GM21526 (cell line): Measurements from ENCODE around the gene FBXW4.
"Not testable (repeated sequence)": the region's sequence is repeated elsewhere in the genome, so short reads cannot be mapped to it uniquely, and the experiment has no call there.

ENCODE experiments used
- ATAC-seq: cut with Tn5 transposase; IDR thresholded peaks from one replicate; pipeline ENCODE4 v1.9.1; 2021; ENCODE audit warnings: moderate library complexity; ENCODE audit not compliant: unreplicated experiment, low FRiP score

FBXW4 gene

DNA sequence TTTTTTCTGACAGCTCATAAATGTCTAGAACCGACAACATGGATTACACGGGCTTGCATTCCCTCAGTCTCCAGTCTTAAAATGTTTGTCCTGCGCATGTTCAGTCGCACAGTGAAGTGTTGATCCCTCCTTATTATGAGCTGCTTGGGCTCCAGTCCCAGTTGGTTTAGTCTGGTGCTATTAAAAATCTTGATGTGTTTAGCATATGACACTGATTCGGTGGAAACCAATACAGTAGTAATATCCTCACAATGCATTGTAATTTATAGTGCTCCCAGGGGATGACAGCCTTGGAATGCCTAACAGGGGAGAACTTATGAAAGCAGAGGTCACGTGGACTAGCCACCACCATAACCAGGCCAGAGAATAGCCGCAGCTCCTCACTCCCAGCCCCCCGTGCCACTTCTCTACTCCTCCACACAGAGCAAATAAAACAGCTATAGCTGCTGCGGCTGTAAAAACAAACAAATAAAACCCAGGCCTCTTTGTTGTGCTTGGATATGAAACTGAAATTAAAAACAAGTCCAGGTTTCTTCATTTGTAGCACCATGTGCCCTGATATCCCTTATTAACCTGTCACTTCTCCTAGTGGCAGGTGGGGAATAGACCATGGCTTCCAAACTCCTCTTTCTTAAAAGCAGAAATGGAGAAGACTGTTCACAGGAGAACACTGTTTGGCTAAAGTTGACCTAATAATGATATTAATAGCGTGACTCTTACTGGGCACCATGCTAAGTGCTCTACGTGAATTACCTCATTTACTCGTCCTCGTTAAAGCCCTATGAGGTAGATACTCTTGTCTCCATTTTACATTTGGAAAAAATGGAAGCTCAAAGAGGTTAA is 99.2 kb downstream of the FBXW4 start:
- no peak for ATAC-seq

DNA sequence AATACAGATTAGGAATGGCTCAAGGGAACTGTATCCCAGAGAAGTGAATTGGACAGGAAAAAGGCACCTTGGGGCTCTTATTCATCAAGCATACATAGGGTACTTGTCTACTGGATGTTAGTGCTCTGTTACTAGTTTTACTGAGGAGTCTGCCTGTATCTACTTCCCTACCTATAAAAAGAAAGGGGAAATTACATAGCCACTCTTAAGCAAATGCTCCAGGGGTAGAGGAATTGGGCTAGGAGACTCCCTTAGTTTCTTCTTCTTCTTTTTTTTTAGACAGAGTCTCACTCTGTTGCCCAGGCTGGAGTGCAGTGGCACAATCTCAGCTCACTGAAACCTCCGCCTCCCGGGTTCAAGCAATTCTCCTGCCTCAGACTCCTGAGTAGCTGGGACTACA is 101.6 kb downstream of the FBXW4 start:
- ATAC-seq = not testable (repeated sequence)

DNA sequence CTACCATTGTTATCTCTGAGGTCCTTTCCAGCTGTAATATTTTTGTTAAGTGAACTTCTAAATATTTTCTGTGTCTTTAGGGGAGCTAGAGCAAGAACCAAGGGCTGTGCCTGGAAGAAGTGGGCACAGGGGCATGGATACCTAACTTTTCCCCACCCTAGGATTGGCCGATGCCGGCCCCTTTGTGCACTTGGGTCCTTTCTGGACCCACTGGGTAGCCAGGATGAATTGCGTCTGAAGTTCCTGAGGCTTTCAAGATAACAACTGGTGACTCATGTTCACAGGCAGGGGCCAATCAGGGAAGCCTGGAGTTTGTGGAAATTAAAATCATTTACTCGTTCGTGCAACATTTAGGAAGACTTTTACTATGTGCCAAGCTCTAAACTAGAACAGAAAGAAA is 106.1 kb downstream of the FBXW4 start:
- ATAC-seq = no peak

DNA sequence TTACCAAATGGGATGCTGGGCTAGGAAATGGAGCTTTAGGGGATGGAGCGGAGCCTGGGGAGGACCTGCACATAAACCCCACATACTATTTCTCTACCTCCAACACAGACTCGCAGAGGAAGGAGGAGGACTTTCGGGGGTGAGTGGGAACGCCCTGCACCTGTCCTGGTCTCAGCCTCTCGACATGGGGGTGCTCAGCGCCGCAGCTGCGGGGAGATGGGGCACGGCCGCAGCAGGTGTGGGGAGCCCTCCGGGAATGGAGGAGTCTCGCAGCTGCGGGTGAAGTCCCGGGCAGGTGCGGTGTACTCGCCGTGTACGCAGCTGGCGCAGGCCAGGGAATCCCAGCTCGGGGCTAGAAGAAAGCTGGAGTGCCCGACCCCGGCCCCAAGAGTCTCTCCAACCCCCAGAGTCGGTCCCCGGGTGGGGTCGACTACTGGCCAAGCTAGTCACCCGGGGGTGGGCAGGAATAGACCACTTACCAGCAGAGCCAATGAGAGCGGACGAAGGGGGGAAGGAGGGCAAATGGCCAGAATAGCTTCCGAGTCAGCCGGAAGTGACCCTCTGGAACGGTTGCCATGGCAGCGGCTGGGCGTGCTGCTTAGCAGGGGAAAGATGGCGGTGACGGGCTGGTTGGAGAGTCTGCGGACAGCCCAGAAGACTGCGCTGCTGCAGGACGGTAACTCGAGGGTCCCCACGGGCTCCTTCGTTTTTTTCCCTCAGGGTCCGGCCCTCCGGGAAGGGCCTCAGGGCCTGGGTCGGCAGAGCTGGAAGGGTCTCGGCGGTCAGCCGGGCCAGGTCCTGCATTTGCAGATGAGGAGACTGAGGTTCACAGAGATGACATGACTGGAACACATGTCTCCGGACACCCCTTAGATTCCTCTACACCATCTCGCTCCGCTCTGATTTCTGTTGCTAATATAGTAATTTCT is 107.0 kb downstream of the FBXW4 start, which contains the start of the genes DPCD and POLL:
Gene DPCD, plus strand, starts transcription at position 597 of the 929 bp plus-strand sequence. Its CDS starts 16 bp downstream, at position 613.
Gene POLL, minus strand, starts transcription at position 533 of the 929 bp plus-strand sequence. CDS start 897 bp downstream, outside the sequence.
- peak; percentile 93 for ATAC-seq

DNA sequence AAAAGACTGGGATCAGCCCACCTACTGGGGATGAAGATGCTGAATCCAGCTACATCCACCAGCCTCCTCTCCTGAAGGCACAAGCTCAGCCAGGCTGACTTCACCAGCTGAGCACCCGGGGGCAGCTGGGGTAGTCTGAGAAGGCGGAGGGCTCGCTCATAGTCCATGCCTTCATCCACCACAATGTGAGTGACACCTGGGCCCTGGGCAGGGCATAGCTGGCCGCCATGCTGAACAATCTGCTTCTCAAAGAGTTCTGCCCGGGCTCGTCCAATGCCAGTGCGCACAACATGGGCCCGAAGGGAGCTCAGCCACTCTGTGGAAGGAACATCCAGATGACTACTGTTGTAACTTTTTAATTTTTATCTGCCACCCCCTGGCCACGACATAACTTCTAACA is 109.1 kb downstream of the FBXW4 start:
- ATAC-seq = no peak

DNA sequence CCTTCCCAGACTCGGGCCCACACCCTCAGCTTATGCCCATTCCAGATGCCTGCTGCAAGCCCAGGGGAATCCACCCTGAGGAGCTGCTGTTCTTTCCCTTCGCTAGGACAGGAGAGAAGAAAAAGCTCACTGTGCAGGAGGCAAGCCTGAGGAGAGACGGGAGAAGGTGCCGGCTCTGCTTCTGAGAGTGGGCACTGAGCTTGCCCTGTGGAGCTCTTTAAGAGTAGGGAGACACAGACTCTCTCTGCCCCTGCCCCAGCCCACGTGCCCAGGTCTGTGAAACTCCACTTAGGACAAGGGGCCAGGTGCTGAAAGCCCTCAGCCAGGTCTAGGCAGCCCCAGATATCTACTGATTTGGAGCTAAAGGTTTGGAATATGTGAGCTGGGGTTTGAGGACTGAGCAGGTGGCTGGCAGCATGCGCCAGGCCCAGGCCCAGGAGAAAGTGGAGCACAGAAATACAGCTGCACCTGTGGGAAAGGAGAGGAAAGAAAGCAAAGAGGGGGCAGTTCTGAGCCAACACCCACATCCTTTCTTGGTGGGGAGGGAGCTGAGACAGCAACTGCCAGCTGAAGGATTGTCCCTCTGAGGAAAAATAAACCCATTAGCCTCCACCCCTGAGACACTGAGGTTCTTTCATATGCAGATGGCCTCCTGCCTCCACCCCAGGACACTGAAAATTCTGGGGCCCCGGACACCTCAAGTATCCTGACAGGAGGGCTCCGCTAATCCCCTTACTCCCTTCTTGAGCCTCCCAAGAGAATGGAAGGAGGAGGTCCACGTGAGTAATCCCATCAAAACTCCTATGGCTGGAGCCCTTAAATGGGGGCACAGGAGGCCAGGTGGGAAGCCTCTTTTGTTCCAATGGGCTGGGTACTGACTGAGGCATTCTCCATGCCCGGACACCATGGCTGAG is 114.2 kb downstream of the FBXW4 start:
- no peak for ATAC-seq

DNA sequence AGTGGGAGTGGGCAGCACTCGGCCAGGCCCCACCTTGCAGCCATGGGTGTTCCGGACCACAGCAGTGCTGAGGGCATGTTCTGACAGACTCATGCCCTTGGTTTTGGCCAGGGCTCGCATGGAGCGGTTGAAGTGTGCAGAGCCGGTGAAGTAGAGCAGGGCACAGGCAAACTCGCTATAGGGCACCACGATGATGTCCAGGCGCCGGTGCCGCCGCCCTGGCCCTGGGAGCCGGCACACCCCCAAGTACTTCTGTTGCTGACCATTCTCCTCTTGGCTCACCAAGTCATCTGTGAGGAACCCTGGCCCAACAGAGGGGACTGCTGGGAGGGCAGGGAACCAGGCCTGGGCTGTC is 115.5 kb downstream of the FBXW4 start:
- no peak for ATAC-seq

DNA sequence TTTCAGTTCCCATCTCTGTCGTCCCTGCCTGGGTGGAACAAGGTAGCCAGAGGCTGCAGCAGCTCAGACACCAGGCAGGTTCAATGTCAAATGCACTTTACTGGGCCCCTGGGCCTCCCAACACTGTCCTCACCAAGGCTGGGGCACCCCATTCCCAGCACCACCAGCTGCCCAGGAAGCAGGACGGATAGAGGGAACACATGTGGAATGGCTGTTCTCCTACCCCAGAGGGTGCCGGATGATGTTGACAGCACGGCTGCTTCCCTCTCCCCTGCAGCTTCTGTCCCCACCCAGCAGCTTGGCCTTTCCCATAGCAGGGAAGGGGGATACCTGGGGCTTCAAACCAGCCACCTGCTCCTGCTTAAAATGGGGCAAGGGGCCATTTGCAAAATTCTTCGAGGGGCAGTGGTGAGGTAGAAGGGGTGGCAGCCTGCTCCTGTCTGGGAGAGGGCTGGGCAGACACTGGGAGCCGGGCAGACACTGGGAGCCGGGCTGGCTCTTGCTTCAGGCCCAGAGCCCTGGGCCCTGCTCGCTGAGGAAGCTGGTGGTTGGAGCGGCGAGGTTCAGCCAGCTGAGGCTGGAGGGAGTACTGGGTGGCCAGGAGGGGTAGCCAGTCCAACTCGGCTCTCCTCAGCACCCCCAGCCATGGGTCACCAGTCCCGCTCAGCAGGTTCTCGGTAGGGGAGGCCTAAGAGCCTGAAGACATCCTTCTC is 116.0 kb downstream of the FBXW4 start:
- no peak for ATAC-seq

DNA sequence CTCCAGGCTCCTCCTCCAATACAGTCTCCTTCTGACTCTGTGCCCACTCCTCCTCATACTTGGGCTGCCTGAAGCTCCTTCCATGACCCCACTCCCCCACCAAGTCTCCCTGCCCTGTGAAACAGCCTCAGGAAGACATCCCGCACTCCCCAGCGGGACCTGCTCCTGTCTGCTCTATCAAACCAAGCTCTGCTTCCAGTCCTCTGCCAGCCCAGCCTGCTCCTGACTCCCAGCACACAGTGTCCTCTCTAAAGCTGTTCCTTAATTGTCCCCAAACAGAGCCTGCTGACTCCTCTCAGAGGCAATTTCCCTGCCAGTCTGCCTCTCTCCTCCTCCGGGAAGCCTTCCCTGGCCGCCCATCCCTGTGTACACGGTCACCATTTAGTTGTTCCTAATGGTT is 116.8 kb downstream of the FBXW4 start:
- ATAC-seq = no peak

DNA sequence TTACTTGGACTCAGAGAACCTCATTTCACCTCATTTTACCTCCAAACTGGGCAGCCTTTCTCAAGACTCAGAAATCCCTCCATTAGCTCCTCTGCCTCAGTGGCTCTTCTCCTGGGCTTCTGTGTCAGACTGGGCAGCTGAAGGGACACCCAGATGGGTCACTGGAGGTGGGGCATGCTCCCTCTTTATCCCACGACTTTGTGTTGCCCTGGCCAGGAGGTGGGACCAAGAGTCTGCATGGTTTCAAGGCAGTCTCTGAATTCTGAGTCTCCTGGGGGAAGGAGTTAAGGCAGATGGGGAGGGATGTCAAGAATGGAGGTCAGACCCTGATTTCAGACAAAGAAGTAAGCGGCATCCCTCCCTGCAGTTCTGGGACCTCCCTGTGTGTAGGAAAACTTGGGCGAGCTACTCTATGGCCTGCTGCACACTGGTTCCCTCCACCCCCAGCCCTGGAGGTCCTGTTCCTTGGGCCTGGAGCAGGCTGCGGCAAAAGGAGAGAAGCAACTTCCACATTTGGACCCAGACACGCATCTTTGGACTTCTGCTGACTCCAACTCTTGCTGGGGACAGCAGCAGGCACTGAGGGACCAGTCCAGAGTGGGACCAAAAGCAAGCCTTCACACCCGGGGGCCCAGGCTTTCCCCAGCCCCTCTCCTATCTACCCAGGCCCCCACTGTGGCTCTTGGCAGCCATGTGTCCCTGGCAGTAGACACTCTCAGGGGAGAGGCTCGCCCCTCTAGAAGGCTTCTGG is 117.7 kb downstream of the FBXW4 start:
- ATAC-seq = no peak

DNA sequence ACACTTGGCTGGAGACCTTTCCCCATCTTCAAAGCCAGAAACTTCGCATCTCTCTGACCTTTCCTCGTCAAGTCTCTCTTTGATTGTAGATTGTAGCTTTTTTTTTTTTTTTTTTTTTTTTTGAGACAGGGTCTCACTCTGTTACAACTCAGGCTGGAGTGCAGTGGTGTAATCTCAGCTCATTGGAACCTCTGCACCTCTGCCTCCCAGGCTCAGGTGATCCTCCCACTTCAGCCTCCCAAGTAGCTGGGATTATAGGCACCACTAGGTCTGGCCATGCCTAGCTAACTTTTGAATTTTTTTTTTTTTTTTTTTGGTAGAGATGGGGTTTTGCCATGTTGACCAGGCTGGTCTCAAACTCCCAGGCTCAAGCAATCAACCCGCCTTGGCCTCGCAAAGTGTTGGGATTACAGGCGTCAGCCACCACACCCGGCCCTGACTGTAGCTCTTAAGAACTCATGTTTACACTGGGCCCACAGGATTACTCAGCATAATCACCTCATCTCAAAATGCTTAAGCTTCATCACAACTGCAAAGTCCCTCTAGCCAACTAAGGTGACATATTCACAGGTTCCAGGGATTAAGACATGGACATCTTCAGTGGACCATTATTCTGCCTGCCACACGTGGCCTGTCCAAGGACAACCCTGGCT is 118.6 kb downstream of the FBXW4 start:
- no peak for ATAC-seq

DNA sequence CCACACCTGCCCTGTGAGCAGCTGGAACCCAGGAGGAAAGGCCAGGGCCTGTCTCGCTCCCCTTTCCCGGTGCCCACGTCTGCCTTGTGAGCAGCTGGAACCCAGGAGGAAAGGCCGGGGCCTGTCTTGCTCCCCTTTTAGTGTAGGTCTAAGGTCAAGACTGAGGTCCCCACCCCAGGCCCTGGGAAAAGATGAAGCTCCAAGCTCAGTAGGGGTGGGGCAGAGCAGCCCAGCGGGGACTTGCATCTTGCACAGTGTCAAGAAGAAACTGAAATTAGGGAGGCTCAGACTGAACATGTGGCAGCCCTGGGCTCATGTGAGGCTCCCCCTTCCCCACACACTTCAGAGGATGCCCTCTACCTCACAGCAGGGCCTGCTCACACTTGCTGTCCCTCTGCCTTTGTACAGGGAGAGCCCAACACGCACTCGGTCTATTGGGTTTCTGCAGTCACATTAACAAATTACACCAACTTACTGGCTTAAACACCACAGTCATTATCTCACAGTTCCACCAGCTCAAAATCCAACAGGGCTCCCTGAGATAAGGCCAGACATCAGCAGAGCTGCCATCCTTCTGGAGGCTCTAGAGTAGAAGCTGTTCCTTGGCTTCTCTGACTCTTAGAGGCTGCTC is 119.3 kb downstream of the FBXW4 start:
- no peak for ATAC-seq

DNA sequence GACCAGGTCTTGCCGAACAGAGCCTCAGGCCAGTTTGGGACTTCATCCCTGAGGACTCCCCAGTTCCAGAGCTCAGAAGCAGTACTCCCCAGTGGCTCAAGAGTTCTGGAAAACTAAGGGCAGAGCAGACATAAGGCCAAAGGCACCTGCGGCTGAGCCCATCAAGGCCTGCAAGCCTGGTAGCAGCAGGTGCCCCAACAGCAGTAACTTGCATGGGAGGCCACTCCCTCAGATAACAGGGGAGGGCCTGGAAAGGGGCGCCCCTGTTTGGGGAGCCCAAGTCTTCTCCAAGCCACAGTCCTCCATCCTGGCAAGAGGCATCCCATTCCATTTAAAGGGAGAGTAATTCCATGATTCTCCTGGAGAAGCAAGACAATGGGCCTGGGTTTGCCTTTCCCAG is 119.9 kb downstream of the FBXW4 start:
- ATAC-seq = no peak

DNA sequence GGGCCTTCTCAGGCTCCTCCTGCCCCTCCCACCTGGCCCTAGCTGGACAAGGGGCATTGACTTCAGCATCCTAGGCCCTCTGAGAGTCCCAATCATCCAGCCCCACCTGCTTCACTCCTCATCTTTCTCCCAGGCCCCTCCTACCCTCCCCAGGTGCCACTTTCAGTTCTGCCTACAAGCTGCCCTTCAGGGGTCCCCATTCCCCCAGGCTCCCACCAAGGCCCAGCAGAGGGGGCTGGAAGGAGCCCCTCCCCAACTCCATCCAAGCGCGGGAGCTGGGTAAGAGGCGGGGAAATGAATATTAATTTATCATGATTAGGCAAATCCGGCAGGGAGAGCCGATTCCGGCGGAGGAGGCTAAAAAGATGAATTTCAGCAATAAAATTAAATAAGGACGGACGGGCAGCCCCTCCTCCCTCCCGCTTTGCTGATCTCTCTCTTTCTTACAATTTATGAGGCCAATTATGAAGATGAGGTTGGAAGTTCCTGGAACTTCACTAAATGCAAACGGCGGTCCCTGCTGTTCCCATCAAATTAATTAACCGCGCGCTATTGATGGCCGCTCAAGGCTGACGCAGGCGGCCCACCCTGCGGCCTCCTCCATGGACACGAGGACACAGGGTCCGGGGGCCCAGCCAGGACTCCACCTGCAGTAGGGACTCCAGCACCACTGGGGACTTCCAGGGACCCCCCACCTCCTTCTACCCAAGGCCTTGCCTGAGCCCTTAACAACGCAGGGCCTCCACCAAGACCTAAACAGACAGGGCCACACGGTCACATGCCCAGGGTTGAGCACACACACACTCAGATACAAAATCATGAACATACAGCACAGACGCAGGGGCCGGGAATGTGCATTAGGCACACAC is 120.9 kb downstream of the FBXW4 start:
- ATAC-seq = no peak

DNA sequence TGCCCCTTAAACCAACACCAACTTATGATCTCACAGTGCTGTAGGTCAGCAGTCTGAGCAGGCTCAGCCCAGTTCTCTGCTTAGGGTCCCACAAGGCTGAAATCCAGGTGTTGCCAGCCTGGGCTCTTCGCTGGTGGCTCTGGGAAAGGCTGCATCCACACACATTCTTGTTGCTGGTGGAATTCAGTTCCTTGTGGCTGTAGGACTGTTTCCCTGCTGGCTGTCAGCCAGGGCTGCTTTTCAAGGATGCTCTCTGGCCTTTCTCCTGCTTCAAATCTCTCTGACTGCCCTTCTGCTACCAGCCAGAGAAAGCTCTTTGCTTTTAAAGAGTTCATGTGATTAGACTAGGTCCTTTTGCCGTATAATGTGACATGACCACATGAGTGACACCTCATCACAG is 122.2 kb downstream of the FBXW4 start:
- ATAC-seq = no peak

DNA sequence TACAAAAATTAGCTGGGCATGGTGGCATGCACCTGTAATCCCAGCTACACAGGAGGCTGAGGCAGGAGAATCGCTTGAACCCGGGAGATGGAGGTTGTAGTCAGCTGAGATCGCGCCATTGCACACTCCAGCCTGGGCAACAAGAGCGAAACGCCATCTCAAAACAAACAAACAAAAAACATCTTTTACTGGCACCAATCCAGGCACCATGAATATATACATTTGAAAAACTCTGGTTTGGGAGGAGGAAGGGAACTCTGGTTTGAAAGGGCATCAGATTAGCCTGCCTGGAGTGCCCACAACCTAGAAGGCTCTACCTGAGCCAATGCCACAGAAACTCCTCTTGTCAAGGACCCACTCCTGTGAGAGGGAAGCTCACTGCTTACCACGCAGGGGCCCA is 122.8 kb downstream of the FBXW4 start:
- ATAC-seq = no peak

DNA sequence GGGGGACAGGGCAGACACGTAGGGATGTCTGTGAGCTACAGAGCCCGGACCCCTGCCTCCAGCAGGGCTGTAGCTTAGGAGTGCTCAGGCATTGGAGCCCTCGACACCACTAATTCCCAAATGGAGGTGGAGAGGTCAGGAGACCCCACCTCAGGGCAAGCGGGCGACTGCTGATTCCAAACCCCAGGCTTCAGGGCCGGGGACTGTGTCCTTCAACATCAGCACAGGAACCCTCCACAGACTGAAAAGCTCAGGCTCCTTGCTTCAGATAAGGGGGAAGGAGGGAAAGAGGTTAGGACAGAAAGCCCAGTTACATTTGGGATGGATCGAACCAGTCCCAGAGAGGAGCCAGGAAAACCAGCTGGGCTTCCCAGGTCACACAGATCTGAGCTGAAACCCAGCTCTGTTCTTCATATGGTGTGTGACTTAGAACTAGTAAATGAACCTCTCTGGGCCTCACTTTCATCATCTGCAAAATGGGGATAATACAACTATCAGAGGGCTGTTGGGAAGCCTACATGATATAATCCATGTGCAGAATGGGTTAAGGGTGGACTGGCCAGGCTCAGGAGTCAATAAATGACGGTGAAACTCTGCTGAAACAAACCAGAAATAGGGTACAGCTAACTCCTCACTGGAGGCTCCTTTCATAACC is 123.6 kb downstream of the FBXW4 start:
- ATAC-seq = no peak
